H1 (cell line): ENCODE data around the gene PAX7. TPM values are rescaled to one million over a fixed set of nuclear protein-coding genes. Genes with fewer than 3 reads are reported as not detected.

Experiments used
- CEBPB ChIP-seq: IDR thresholded peaks from 2 replicates; pipeline ENCODE4 v1.6.1; 2012; ENCODE audit warnings: low read depth, low read length
- RFX5 ChIP-seq: IDR thresholded peaks from 2 replicates; pipeline ENCODE4 v1.6.1; 2011; ENCODE audit warnings: low read depth, low read length, improper control_type of control experiment, borderline replicate concordance
- SIRT6 ChIP-seq: IDR thresholded peaks from one replicate; pipeline ENCODE4 v1.7.1; 2012; ENCODE audit warnings: low read length, inconsistent platforms
- polyA plus RNA-seq, 7 experiments: library from polyadenylated mRNA; depleted of rRNA in 3 of 7; stranded (reverse) in 5 of 7; unstranded in 2 of 7; fragments of >200 nt in 5 of 7; fragments of 200-250 nt in 2 of 7; gene quantifications; 1 replicate in 5 of 7; 2 replicates in 1 of 7; 4 replicates in 1 of 7; pipeline versions ENCODE4 v1.2.1 to v1.2.3, GENCODE V29; 2011 to 2013; ENCODE audit warnings: missing spikeins in 2 of 7, mixed read lengths in 2 of 7
- total RNA-seq: library from RNA; stranded (reverse); fragmentation: NEBNext Ultra II Directional; extraction: Animal tissue kit (Norgen Biotek cat#: 25700); gene quantifications from 2 replicates; pipeline ENCODE4 v1.2.1, GENCODE V29; 2021

PAX7 gene
- total and polyA plus RNA-seq, 2 of the 8 experiments (the other 6 are each of a cell fraction or from before 2014, with no cell fraction given): not detected

- TF ChIP-seq SIRT6 (no peak), RFX5 (no peak), CEBPB (peak; percentile 95)
Observed at GRCh38 chr1:18597160-18598042, 33.2 kb upstream of the PAX7 start (continued).
